H9 (cell line): ENCODE measurements around the gene ACOT11. TPM values are rescaled to one million over a fixed set of nuclear protein-coding genes. Genes with fewer than 3 reads are reported as not detected.

Source experiments
- DNase-seq: peaks from one replicate; pipeline ENCODE4 v3.0.0-alpha.2; 2017
- H2AFZ ChIP-seq: one replicate; pipeline ENCODE4 v1.6.1; 2013; ENCODE audit warnings: mild to moderate bottlenecking, low read length, control low read depth, moderate library complexity
- H2AK5ac ChIP-seq: 2 replicates; pipeline ENCODE4 v1.6.1; 2013; ENCODE audit warnings: low read length, control low read depth, mixed read lengths; ENCODE audit not compliant: insufficient read length
- H2BK120ac ChIP-seq: one replicate; pipeline ENCODE4 v1.6.1; 2013; ENCODE audit warnings: low read depth, mild to moderate bottlenecking, low read length, control low read depth, inconsistent platforms; ENCODE audit not compliant: poor library complexity, severe bottlenecking
- H2BK12ac ChIP-seq: 2 replicates; pipeline ENCODE4 v1.6.1; 2013; ENCODE audit warnings: low read length, control low read depth, mixed read lengths, low read depth; ENCODE audit not compliant: insufficient read length
- H2BK15ac ChIP-seq: 2 replicates; pipeline ENCODE4 v1.6.1; 2013; ENCODE audit warnings: low read depth, low read length, control low read depth
- H2BK20ac ChIP-seq: one replicate; pipeline ENCODE4 v1.6.1; 2013; ENCODE audit warnings: low read depth, mild to moderate bottlenecking, low read length, control low read depth, inconsistent platforms; ENCODE audit not compliant: poor library complexity, severe bottlenecking
- H2BK5ac ChIP-seq: 2 replicates; pipeline ENCODE4 v1.6.1; 2013; ENCODE audit warnings: low read length, control low read depth, mixed read lengths; ENCODE audit not compliant: insufficient read length
- H3K14ac ChIP-seq: 2 replicates; pipeline ENCODE4 v1.6.1; 2013; ENCODE audit warnings: low read length, control low read depth; ENCODE audit not compliant: insufficient read depth
- H3K18ac ChIP-seq: 2 replicates; pipeline ENCODE4 v1.6.1; 2013; ENCODE audit warnings: low read depth, mild to moderate bottlenecking, mixed read lengths, low read length, control low read depth; ENCODE audit not compliant: insufficient read length
- H3K23ac ChIP-seq: 2 replicates; pipeline ENCODE4 v1.6.1; 2013; ENCODE audit warnings: low read length, control low read depth, mixed read lengths, low read depth; ENCODE audit not compliant: insufficient read length
- H3K23me2 ChIP-seq: 2 replicates; pipeline ENCODE4 v1.6.1; 2013; ENCODE audit warnings: low read depth, mild to moderate bottlenecking, mixed read lengths, low read length, control low read depth; ENCODE audit not compliant: insufficient read length, poor library complexity, severe bottlenecking
- H3K27ac ChIP-seq: 2 replicates; pipeline ENCODE4 v1.5.1; 2013; ENCODE audit warnings: low read length, control low read depth, mixed read lengths, low read depth; ENCODE audit not compliant: insufficient read length
- H3K27me3 ChIP-seq: 2 replicates; pipeline ENCODE4 v1.6.1; 2013; ENCODE audit warnings: low read length, control low read depth, inconsistent platforms; ENCODE audit not compliant: insufficient read depth
- H3K4ac ChIP-seq: 2 replicates; pipeline ENCODE4 v1.6.1; 2013; ENCODE audit warnings: low read depth, mild to moderate bottlenecking, control low read depth, inconsistent platforms, low read length, moderate library complexity
- H3K4me1 ChIP-seq: 2 replicates; pipeline ENCODE4 v1.6.1; 2013; ENCODE audit warnings: low read length, control low read depth, inconsistent platforms; ENCODE audit not compliant: insufficient read depth
- H3K4me2 ChIP-seq: 2 replicates; pipeline ENCODE4 v1.6.1; 2013; ENCODE audit warnings: low read length, control low read depth, mixed read lengths; ENCODE audit not compliant: insufficient read length, insufficient read depth
- H3K56ac ChIP-seq: 2 replicates; pipeline ENCODE4 v1.6.1; 2013; ENCODE audit warnings: low read depth, mild to moderate bottlenecking, mixed read lengths, low read length, control low read depth; ENCODE audit not compliant: insufficient read length
- H3K79me1 ChIP-seq: 2 replicates; pipeline ENCODE4 v1.6.1; 2013; ENCODE audit warnings: low read depth, mild to moderate bottlenecking, moderate library complexity, low read length, control low read depth, inconsistent platforms; ENCODE audit not compliant: insufficient read depth, poor library complexity, severe bottlenecking
- H3K79me2 ChIP-seq: 2 replicates; pipeline ENCODE4 v1.6.1; 2013; ENCODE audit warnings: low read length, control low read depth, inconsistent platforms; ENCODE audit not compliant: insufficient read depth
- H3K9ac ChIP-seq: 2 replicates; pipeline ENCODE4 v1.6.1; 2013; ENCODE audit warnings: low read length, control low read depth, mixed read lengths; ENCODE audit not compliant: insufficient read length; ENCODE audit errors: extremely low read depth
- H3K9me3 ChIP-seq: one replicate; pipeline ENCODE4 v1.6.1; 2013; ENCODE audit warnings: low read depth, low read length, inconsistent platforms; ENCODE audit not compliant: control insufficient read depth
- H3T11ph ChIP-seq: one replicate; pipeline ENCODE4 v1.6.1; 2013; ENCODE audit warnings: mild to moderate bottlenecking, low read length, control low read depth, inconsistent platforms
- H4K20me1 ChIP-seq: one replicate; pipeline ENCODE4 v1.6.1; 2013; ENCODE audit not compliant: control insufficient read depth, insufficient read length, insufficient read depth
- H4K5ac ChIP-seq: 2 replicates; pipeline ENCODE4 v1.6.1; 2013; ENCODE audit warnings: low read depth, mild to moderate bottlenecking, mixed read lengths, low read length, control low read depth; ENCODE audit not compliant: insufficient read length
- H4K8ac ChIP-seq: replicated peaks from 2 replicates; pipeline ENCODE4 v1.6.1; 2013; ENCODE audit warnings: low read length, control low read depth, mixed read lengths, low read depth; ENCODE audit not compliant: insufficient read length
- H4K91ac ChIP-seq: 2 replicates; pipeline ENCODE4 v1.6.1; 2013; ENCODE audit warnings: low read depth, mild to moderate bottlenecking, moderate library complexity, mixed read lengths, low read length, control low read depth; ENCODE audit not compliant: insufficient read length
- H3K27ac Mint-ChIP-seq, 3 experiments: 2 replicates in 2 of 3; 3 replicates in 1 of 3; pipeline ENCODE4 v1.8.0; 2020 to 2021; ENCODE audit warnings: mixed read lengths in 3 of 3, mild to moderate bottlenecking in 1 of 3, moderate library complexity in 1 of 3
- H3K27me3 Mint-ChIP-seq: 2 replicates; pipeline ENCODE4 v1.8.0; 2021; ENCODE audit warnings: low read depth, mild to moderate bottlenecking, moderate library complexity, mixed read lengths
- H3K36me3 Mint-ChIP-seq, 3 experiments: 2 replicates in 2 of 3; 3 replicates in 1 of 3; pipeline ENCODE4 v1.8.0; 2020 to 2021; ENCODE audit warnings: low read depth in 3 of 3, mixed read lengths in 3 of 3; ENCODE audit not compliant: insufficient read depth in 1 of 3
- H3K4me1 Mint-ChIP-seq, 2 experiments: 2 replicates each; pipeline ENCODE4 v1.8.0; 2020; ENCODE audit warnings: mixed read lengths in 2 of 2
- H3K4me3 Mint-ChIP-seq, 2 experiments: 2 replicates in 1 of 2; 3 replicates in 1 of 2; pipeline ENCODE4 v1.8.0; 2020 to 2021; ENCODE audit warnings: mild to moderate bottlenecking in 2 of 2, mixed read lengths in 2 of 2, moderate library complexity in 1 of 2
- H3K9me3 Mint-ChIP-seq, 2 experiments: 2 replicates in 1 of 2; 3 replicates in 1 of 2; pipeline ENCODE4 v1.8.0; 2020; ENCODE audit warnings: mild to moderate bottlenecking in 2 of 2, mixed read lengths in 2 of 2, moderate library complexity in 1 of 2
- CTCF ChIP-seq: fragments of 200-600 bp; sonication (generic); conservative IDR thresholded peaks from 3 replicates; pipeline ENCODE4 v1.8.0; 2021; ENCODE audit warnings: antibody characterized with exemption, mild to moderate bottlenecking
- WGBS: extraction: QIAGEN DNeasy Blood & Tissue Kit; methylation state at CpG from one replicate; pipeline ENCODE4 v1.1.7; 2013; ENCODE audit warnings: missing lambda C conversion rate, low lambda C conversion rate, mixed read lengths; ENCODE audit not compliant: insufficient read length; ENCODE audit errors: extremely low coverage; 5-methylcytosine and 5-hydroxymethylcytosine counted together
- total RNA-seq: library from RNA; stranded (reverse); gene quantifications from 2 replicates; pipeline ENCODE4 v1.2.1, GENCODE V29; 2021

ACOT11 gene
- total RNA-seq, 1 experiment from 2014 or later: 4.0 TPM

GRCh38 chr1:54649921-54650320, 101.9 kb downstream of the ACOT11 start:
- DNase-seq: no peak
- Histone ChIP-seq H3K23ac (no peak overlapping the region), H4K5ac (no peak overlapping the region), H3K9me3 (no peaks in the 10 kb centered on the region), H3K14ac (no peak overlapping the region), H3K27me3 (no peaks in the 10 kb centered on the region; the same call in 1 of the 2 replicates), H2AK5ac (no peak overlapping the region), H3T11ph (no peak overlapping the region), H3K4ac (no peak overlapping the region), H2BK15ac (no peak overlapping the region), H2BK5ac (no peak overlapping the region), H3K9ac (no peak overlapping the region), H2BK12ac (no peak overlapping the region), H2AFZ (no peak overlapping the region), H3K56ac (no peak overlapping the region), H3K27ac (no peak overlapping the region), H4K8ac (no peak overlapping the region), H2BK20ac (no peak overlapping the region), H4K20me1 (no peaks in the 10 kb centered on the region), H3K79me2 (no peaks in the 10 kb centered on the region), H3K18ac (no peak overlapping the region), H3K79me1 (no peaks in the 10 kb centered on the region), H4K91ac (no peak overlapping the region), H3K4me2 (no peak overlapping the region), H3K4me1 (no peaks in the 10 kb centered on the region), H3K23me2 (no peaks in the 10 kb centered on the region), H2BK120ac (no peak overlapping the region)
- peaks cover 5 to 8% of the 10 kb centered on the region in 2 experiments for H3K4me1 Mint-ChIP-seq
- H3K4me3 Mint-ChIP-seq: no peak overlapping the region
- peaks cover 22% of the 10 kb centered on the region for H3K27me3 Mint-ChIP-seq
- H3K36me3 Mint-ChIP-seq: no peaks in the 10 kb centered on the region
- no CpG with 5 or more reads among the region's 1 CpG for WGBS
- TF ChIP-seq CTCF: no peak
- no peak overlapping the region for H3K27ac Mint-ChIP-seq
- peaks cover 2% of the 10 kb centered on the region in 2 experiments; a peak in 3 of 5 replicates for H3K9me3 Mint-ChIP-seq
